ENCODE results near the gene ABR. TPM values are rescaled to one million over a fixed set of nuclear protein-coding genes. Genes with fewer than 3 reads are reported as not detected.

The ABR gene
- total and polyA plus RNA-seq, 2 of the 13 experiments (the other 11 are each of a cell fraction or from before 2014, with no cell fraction given), result 12.4 to 40.4 TPM

- Histone ChIP-seq H3K4me1 (ENCODE audit: insufficient read depth, low read length) (no peaks in the 10 kb centered on the region), H3K4me2 (ENCODE audit: low read depth, low read length) (no peak overlapping the region), H4K20me1 (ENCODE audit: insufficient read depth, low read length) (no peaks in the 10 kb centered on the region), H2AFZ (ENCODE audit: low read length) (no peak overlapping the region), H3K4me3 (replicated peaks in 1 of 3; ENCODE audit: insufficient read depth in 1 of 3, low read depth in 2 of 3, low read length in 3 of 3) (no peak overlapping the region), H3K9ac (ENCODE audit: insufficient read depth, low read depth, low read length) (no peak overlapping the region), H3K79me2 (ENCODE audit: insufficient read depth, low read length) (no peaks in the 10 kb centered on the region), H3K27me3 (ENCODE audit: control insufficient read depth in 1 of 2, insufficient read depth in 2 of 2, low read length in 2 of 2) (peaks cover 18 to 66% of the 10 kb centered on the region in 2 experiments), H3K36me3 (replicated peaks in 1 of 2; ENCODE audit: control insufficient read depth in 1 of 2, insufficient read depth in 2 of 2, low read length in 2 of 2) (no peaks in the 10 kb centered on the region), H3K9me3 (ENCODE audit: low read length) (no peaks in the 10 kb centered on the region), H3K27ac (ENCODE audit: extremely low read length, insufficient read depth, low read length) (no peak overlapping the region)
- BruUV-seq (replicated peaks), result no TSS peak
- in situ Hi-C loops (cut with HindIII; ENCODE audit: extremely low pct_ligation_motif_present, low pct_unique_long_range_greater_than_20kb), result no loop called here
- ChIA-PET CTCF (ENCODE audit: low intra/inter-chr PET ratio, low total read pairs) (no interaction called here), POLR2A (no interaction called here)
- TF ChIP-seq EHMT2 (IDR thresholded peaks at IDR 0.05; ENCODE audit: borderline replicate concordance, low read depth, low read length), result peak; percentile 73; the same call in 1 of the 2 replicates
- no peak for TF ChIP-seq FOXA1 (IDR thresholded peaks at IDR 0.05)
- no peak for TF ChIP-seq FOXA1 (CRISPR knock-in tag; IDR thresholded peaks at IDR 0.05)
- ATAC-seq, result no peak
- intact Hi-C loops (cut with micrococcal nuclease; ENCODE audit: unreplicated experiment), result loop anchor here (1.0 kb wide), 1 partner anchor 23 kb away; no protein-coding TSS in a partner anchor
- no peak for DNase-seq (ENCODE audit: low spot score)
- no peak for FAIRE-seq
- WGBS (ENCODE audit: low lambda C conversion rate), result 20% methylated on average over 6 of the region's 9 CpGs
Measured at GRCh38 chr17:1146561-1147265, 33.1 kb downstream of the ABR start.

GRCh38 chr17:1145311-1145986 is 34.3 kb downstream of the ABR start:
- in situ Hi-C loops (cut with HindIII; ENCODE audit: extremely low pct_ligation_motif_present, low pct_unique_long_range_greater_than_20kb), result no loop called here
- POLR2A ChIA-PET, result no interaction called here

More at GRCh38 chr17:1145311-1145986, 34.3 kb downstream of the ABR start:
- 13% methylated on average over 13 of the region's 14 CpGs for WGBS (ENCODE audit: low lambda C conversion rate)
- H3K27ac ChIP-seq (ENCODE audit: extremely low read length, insufficient read depth, low read length), result no peak overlapping the region
- H2AFZ ChIP-seq (ENCODE audit: low read length), result no peak overlapping the region
- no peaks in the 10 kb centered on the region for H3K9me3 ChIP-seq (ENCODE audit: low read length)
- no peak for ATAC-seq
- TF ChIP-seq ZNF430 (CRISPR knock-in tag; IDR thresholded peaks at IDR 0.05) (no peak), PRMT3 (CRISPR knock-in tag; IDR thresholded peaks at IDR 0.05; ENCODE audit: borderline replicate concordance, low read depth) (no peak), PRDM4 (CRISPR knock-in tag; IDR thresholded peaks at IDR 0.05; ENCODE audit: borderline replicate concordance) (no peak), MIXL1 (CRISPR knock-in tag; IDR thresholded peaks at IDR 0.05) (no peak), ZFP1 (CRISPR knock-in tag; IDR thresholded peaks at IDR 0.05) (no peak), ZNF557 (CRISPR knock-in tag; IDR thresholded peaks at IDR 0.05) (no peak), KDM6A (CRISPR knock-in tag; IDR thresholded peaks at IDR 0.05; ENCODE audit: low read depth) (no peak)
- no TSS peak for BruUV-seq (replicated peaks)
- H3K4me2 ChIP-seq (ENCODE audit: low read depth, low read length), result no peak overlapping the region
- H3K4me3 ChIP-seq (replicated peaks in 1 of 3; ENCODE audit: insufficient read depth in 1 of 3, low read depth in 2 of 3, low read length in 3 of 3), result no peak overlapping the region
- no peak for DNase-seq (ENCODE audit: low spot score)
- CTCF ChIA-PET (ENCODE audit: low intra/inter-chr PET ratio, low total read pairs), result no interaction called here
- no peaks in the 10 kb centered on the region for H3K4me1 ChIP-seq (ENCODE audit: insufficient read depth, low read length)
- intact Hi-C loops (cut with micrococcal nuclease; ENCODE audit: unreplicated experiment), result no loop called here
- H4K20me1 ChIP-seq (ENCODE audit: insufficient read depth, low read length), result no peaks in the 10 kb centered on the region
- FAIRE-seq, result no peak
- H3K36me3 ChIP-seq (replicated peaks in 1 of 2; ENCODE audit: control insufficient read depth in 1 of 2, insufficient read depth in 2 of 2, low read length in 2 of 2), result no peaks in the 10 kb centered on the region
- H3K9ac ChIP-seq (ENCODE audit: insufficient read depth, low read depth, low read length), result no peak overlapping the region
- H3K27me3 ChIP-seq (ENCODE audit: control insufficient read depth in 1 of 2, insufficient read depth in 2 of 2, low read length in 2 of 2), result peaks cover 12 to 63% of the 10 kb centered on the region in 2 experiments
- no peaks in the 10 kb centered on the region for H3K79me2 ChIP-seq (ENCODE audit: insufficient read depth, low read length)
